Upper lobe of left lung (tissue), 4 donors: Measurements from ENCODE around the gene NRP1.

Experiments used
- CTCF ChIP-seq, 6 experiments: fragments of 450-650 bp in 4 of 6; fragments of 200-600 bp in 2 of 6; sonication (generic) in 2 of 6; IDR thresholded peaks; one replicate each; pipeline ENCODE4 v1.5.1; 2016 to 2019; ENCODE audit warnings: antibody characterized with exemption in 6 of 6
- EP300 ChIP-seq, 4 donors: sonication (generic); formaldehyde crosslinking; IDR thresholded peaks; one replicate each; pipeline ENCODE4 v1.5.1; 2017; ENCODE audit warnings: antibody characterized with exemption in 4 of 4, control low read depth in 2 of 4
- POLR2A ChIP-seq, 4 donors: fragments of 450-650 bp; IDR thresholded peaks; one replicate each; pipeline ENCODE4 v1.5.1; 2016 to 2017; ENCODE audit warnings: antibody characterized with exemption in 4 of 4, mild to moderate bottlenecking in 2 of 4
- POLR2AphosphoS5 ChIP-seq, 2 donors: sonication (generic); formaldehyde crosslinking; IDR thresholded peaks; one replicate each; pipeline ENCODE4 v1.5.1; 2017; ENCODE audit warnings: antibody characterized with exemption in 2 of 2

- no peak for TF ChIP-seq POLR2AphosphoS5 (IDR thresholded peaks at IDR 0.05)
- no peak for TF ChIP-seq EP300 (IDR thresholded peaks at IDR 0.05)
- no peak for TF ChIP-seq POLR2A (IDR thresholded peaks at IDR 0.05)
- TF ChIP-seq CTCF (IDR thresholded peaks at IDR 0.05): no peak
These were observed 47.4 kb downstream of the NRP1 start for GRCh38 chr10:33287112-33287511.
